IPS-20b (cell line): ENCODE results near the gene ADH1C.
"Not testable (repeated sequence)": the region's sequence is repeated elsewhere in the genome, so short reads cannot be mapped to it uniquely, and the experiment has no call there.

Source experiments
- H3K27ac ChIP-seq: one replicate; pipeline ENCODE4 v1.5.1; 2013; ENCODE audit warnings: low read length
- H3K27me3 ChIP-seq: 2 replicates; pipeline ENCODE4 v1.6.1; 2013; ENCODE audit warnings: mild to moderate bottlenecking, low read length, inconsistent platforms; ENCODE audit not compliant: insufficient read depth
- H3K36me3 ChIP-seq: 2 replicates; pipeline ENCODE4 v1.6.1; 2013; ENCODE audit warnings: low read depth, mild to moderate bottlenecking, inconsistent platforms, low read length, moderate library complexity; ENCODE audit not compliant: insufficient read depth
- H3K4me1 ChIP-seq: 2 replicates; pipeline ENCODE4 v1.6.1; 2013; ENCODE audit warnings: mild to moderate bottlenecking, control low read depth, inconsistent platforms, low read length, moderate library complexity; ENCODE audit not compliant: insufficient read depth
- H3K4me3 ChIP-seq: 2 replicates; pipeline ENCODE4 v1.5.1; 2013; ENCODE audit warnings: mild to moderate bottlenecking, low read length, inconsistent platforms
- H3K9ac ChIP-seq: 2 replicates; pipeline ENCODE4 v1.6.1; 2013; ENCODE audit warnings: low read depth, mild to moderate bottlenecking, inconsistent platforms, low read length, moderate library complexity
- H3K9me3 ChIP-seq: 2 replicates; pipeline ENCODE4 v1.6.1; 2013; ENCODE audit warnings: mild to moderate bottlenecking, low read depth, low read length, inconsistent platforms; ENCODE audit not compliant: insufficient read depth

The ADH1C gene

GRCh38 chr4:99379571-99379970 is 27.0 kb upstream of the ADH1C start:
- Histone ChIP-seq H3K36me3 (no peaks in the 10 kb centered on the region), H3K4me3 (no peak overlapping the region)

GRCh38 chr4:99378876-99379275 is 26.3 kb upstream of the ADH1C start:
- Histone ChIP-seq H3K4me3 (no peak overlapping the region), H3K36me3 (no peaks in the 10 kb centered on the region), H3K9me3 (no peaks in the 10 kb centered on the region; the same call in 1 of the 2 replicates), H3K4me1 (no peaks in the 10 kb centered on the region), H3K27me3 (no peaks in the 10 kb centered on the region), H3K9ac (no peak overlapping the region), H3K27ac (no peak overlapping the region)

More at GRCh38 chr4:99379571-99379970, 27.0 kb upstream of the ADH1C start:
- H3K27ac ChIP-seq = no peak overlapping the region
- H3K9me3 ChIP-seq = no peaks in the 10 kb centered on the region; the same call in 1 of the 2 replicates
- H3K4me1 ChIP-seq = no peaks in the 10 kb centered on the region
- no peaks in the 10 kb centered on the region for H3K27me3 ChIP-seq
- no peak overlapping the region for H3K9ac ChIP-seq

- H3K36me3 ChIP-seq, H3K4me3 ChIP-seq, H3K27me3 ChIP-seq, H3K4me1 ChIP-seq, H3K27ac ChIP-seq, H3K9ac ChIP-seq: not testable (repeated sequence)
- H3K9me3 ChIP-seq = peaks cover 11% of the 10 kb centered on the region
These were observed 24.8 kb upstream of the ADH1C start for GRCh38 chr4:99377341-99377740.

GRCh38 chr4:99372464-99372863 is 19.9 kb upstream of the ADH1C start:
- H3K27ac ChIP-seq, H3K4me3 ChIP-seq, H3K36me3 ChIP-seq, H3K4me1 ChIP-seq, H3K27me3 ChIP-seq, H3K9ac ChIP-seq: not testable (repeated sequence)
- peaks cover 14% of the 10 kb centered on the region for H3K9me3 ChIP-seq

- not testable (repeated sequence) for H3K27me3 ChIP-seq, H3K4me3 ChIP-seq, H3K4me1 ChIP-seq, H3K36me3 ChIP-seq, H3K9ac ChIP-seq, H3K27ac ChIP-seq
- H3K9me3 ChIP-seq = peaks cover 13% of the 10 kb centered on the region
These were observed 15.3 kb upstream of the ADH1C start for GRCh38 chr4:99367817-99368216.

- no peaks in the 10 kb centered on the region for H3K36me3 ChIP-seq
- H3K27ac ChIP-seq = no peak overlapping the region
- no peaks in the 10 kb centered on the region for H3K27me3 ChIP-seq
- H3K9ac ChIP-seq = no peak overlapping the region
- peaks cover 7% of the 10 kb centered on the region for H3K9me3 ChIP-seq
- H3K4me3 ChIP-seq = no peak overlapping the region
- 0 out of 2 replicates have a peak, but pooled peaks cover 4% of the 10 kb centered on the region for H3K4me1 ChIP-seq
These were observed 13.9 kb upstream of the ADH1C start for GRCh38 chr4:99366491-99366890.

- no peak overlapping the region for H3K4me3 ChIP-seq
- H3K4me1 ChIP-seq = 0 out of 2 replicates have a peak, but pooled peaks cover 4% of the 10 kb centered on the region
- H3K9ac ChIP-seq = no peak overlapping the region
- H3K27me3 ChIP-seq = no peaks in the 10 kb centered on the region
- H3K9me3 ChIP-seq = peaks cover 16% of the 10 kb centered on the region; the same call in 1 of the 2 replicates
- H3K36me3 ChIP-seq = no peaks in the 10 kb centered on the region
- H3K27ac ChIP-seq = no peak overlapping the region
These were observed 10.2 kb upstream of the ADH1C start for GRCh38 chr4:99362768-99363167.

- H3K36me3 ChIP-seq = no peaks in the 10 kb centered on the region
- H3K9ac ChIP-seq = no peak overlapping the region
- H3K27ac ChIP-seq = no peak overlapping the region
- peaks cover 16% of the 10 kb centered on the region; the same call in 1 of the 2 replicates for H3K9me3 ChIP-seq
- 0 out of 2 replicates have a peak, but pooled peaks cover 4% of the 10 kb centered on the region for H3K4me1 ChIP-seq
- no peaks in the 10 kb centered on the region for H3K27me3 ChIP-seq
- H3K4me3 ChIP-seq = no peak overlapping the region
These were observed 9.3 kb upstream of the ADH1C start for GRCh38 chr4:99361899-99362275.

GRCh38 chr4:99361268-99361898 is 8.8 kb upstream of the ADH1C start:
- no peaks in the 10 kb centered on the region for H3K36me3 ChIP-seq
- H3K4me3 ChIP-seq = no peak overlapping the region
- no peak overlapping the region for H3K27ac ChIP-seq
- H3K27me3 ChIP-seq = no peaks in the 10 kb centered on the region
- H3K4me1 ChIP-seq = 0 out of 2 replicates have a peak, but pooled peaks cover 4% of the 10 kb centered on the region
- H3K9ac ChIP-seq = no peak overlapping the region
- H3K9me3 ChIP-seq = peaks cover 16% of the 10 kb centered on the region; the same call in 1 of the 2 replicates

GRCh38 chr4:99359480-99360204 is 7.1 kb upstream of the ADH1C start:
- Histone ChIP-seq H3K27me3 (no peaks in the 10 kb centered on the region), H3K4me1 (0 out of 2 replicates have a peak, but pooled peaks cover 4% of the 10 kb centered on the region), H3K4me3 (no peak overlapping the region), H3K9ac (no peak overlapping the region), H3K27ac (no peak overlapping the region), H3K9me3 (peaks cover 9% of the 10 kb centered on the region; the same call in 1 of the 2 replicates), H3K36me3 (no peaks in the 10 kb centered on the region)

- Histone ChIP-seq H3K4me1 (0 out of 2 replicates have a peak, but pooled peaks cover 4% of the 10 kb centered on the region), H3K4me3 (no peak overlapping the region), H3K27me3 (no peaks in the 10 kb centered on the region), H3K9me3 (peaks cover 9% of the 10 kb centered on the region; the same call in 1 of the 2 replicates), H3K36me3 (no peaks in the 10 kb centered on the region), H3K27ac (no peak overlapping the region), H3K9ac (no peak overlapping the region)
These were observed 5.4 kb upstream of the ADH1C start for GRCh38 chr4:99357948-99358347.

- Histone ChIP-seq H3K4me3 (no peak overlapping the region), H3K4me1 (0 out of 2 replicates have a peak, but pooled peaks cover 4% of the 10 kb centered on the region), H3K9ac (no peak overlapping the region), H3K27me3 (no peaks in the 10 kb centered on the region), H3K36me3 (no peaks in the 10 kb centered on the region), H3K27ac (no peak overlapping the region), H3K9me3 (peaks cover 9% of the 10 kb centered on the region; the same call in 1 of the 2 replicates)
These were observed 4.4 kb upstream of the ADH1C start for GRCh38 chr4:99356992-99357391.
